Camera-type eye (tissue), 1 donor: Measurements from ENCODE around the gene GTF2IRD1. TPM values are rescaled to one million over a fixed set of nuclear protein-coding genes. Genes with fewer than 3 reads are reported as not detected.

Source experiments
- total RNA-seq: library from RNA; depleted of rRNA; stranded (reverse); fragments of >200 nt; gene quantifications from one replicate; pipeline ENCODE4 v1.2.3, GENCODE V29; 2014

The GTF2IRD1 gene
- 42.5 TPM for total RNA-seq

GRCh38 chr7:74453322-74454011, at the start of gene GTF2IRD1:
TSS of gene GTF2IRD1 (plus strand) at chr7:74453906. CDS start at chr7:74508081, 54,175 bp downstream.

Other genes starting within 250 kb of the GTF2IRD1 start
- gene LAT2, start 243.9 kb upstream of the GTF2IRD1 start, total RNA-seq = 2.5 TPM
- 17.9 TPM for gene RFC2, start 199.5 kb upstream of the GTF2IRD1 start, total RNA-seq
- gene CLIP2, start 164.5 kb upstream of the GTF2IRD1 start, total RNA-seq = 63.3 TPM
- 388 TPM for gene GTF2I, start 203.8 kb downstream of the GTF2IRD1 start, total RNA-seq